Fibroblast of the conjunctiva (primary cell): ENCODE data around the gene TBC1D14.
"Not testable (repeated sequence)": the region's sequence is repeated elsewhere in the genome, so short reads cannot be mapped to it uniquely, and the experiment has no call there.

Experiments used
- DNase-seq: peaks from one replicate; pipeline ENCODE4 v3.0.0-alpha.2; 2010; ENCODE audit warnings: low read depth

The TBC1D14 gene

GRCh38 chr4:6972911-6973310, 63.3 kb downstream of the TBC1D14 start:
- no peak for DNase-seq

- peak; percentile 73 for DNase-seq
Observed at GRCh38 chr4:6974138-6974848, 64.7 kb downstream of the TBC1D14 start.

- DNase-seq, result not testable (repeated sequence)
Observed at GRCh38 chr4:6977846-6978245, 68.2 kb downstream of the TBC1D14 start.

DNA sequence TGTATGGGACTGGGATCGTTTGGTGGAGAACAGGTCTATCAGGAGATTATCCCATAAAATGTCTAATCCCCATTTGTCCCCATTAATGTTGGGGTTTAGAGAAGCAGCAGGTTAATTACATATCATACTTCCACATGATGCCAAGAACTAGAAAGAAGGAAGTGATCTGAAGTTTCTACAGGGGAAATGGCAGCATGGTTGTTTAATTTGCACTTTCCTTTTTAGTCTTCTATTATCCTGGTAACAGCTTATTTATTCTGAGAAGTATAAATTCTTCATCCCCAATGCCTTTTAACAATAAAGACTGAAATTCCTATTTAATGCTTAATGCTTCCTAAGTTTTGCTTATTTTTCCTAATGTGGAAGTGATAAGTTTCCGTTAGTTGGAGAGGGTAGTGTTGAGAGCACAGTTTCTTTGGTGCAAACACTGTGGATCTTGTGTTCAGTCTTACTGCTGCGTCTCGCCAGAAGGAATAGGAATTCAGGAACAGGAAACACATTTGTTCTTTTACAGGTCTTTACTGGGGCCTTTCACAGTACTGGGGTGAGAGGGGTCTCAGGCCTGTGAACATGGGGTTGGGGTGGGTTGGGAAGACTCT, 74.0 kb downstream of the TBC1D14 start:
- no peak for DNase-seq

DNA sequence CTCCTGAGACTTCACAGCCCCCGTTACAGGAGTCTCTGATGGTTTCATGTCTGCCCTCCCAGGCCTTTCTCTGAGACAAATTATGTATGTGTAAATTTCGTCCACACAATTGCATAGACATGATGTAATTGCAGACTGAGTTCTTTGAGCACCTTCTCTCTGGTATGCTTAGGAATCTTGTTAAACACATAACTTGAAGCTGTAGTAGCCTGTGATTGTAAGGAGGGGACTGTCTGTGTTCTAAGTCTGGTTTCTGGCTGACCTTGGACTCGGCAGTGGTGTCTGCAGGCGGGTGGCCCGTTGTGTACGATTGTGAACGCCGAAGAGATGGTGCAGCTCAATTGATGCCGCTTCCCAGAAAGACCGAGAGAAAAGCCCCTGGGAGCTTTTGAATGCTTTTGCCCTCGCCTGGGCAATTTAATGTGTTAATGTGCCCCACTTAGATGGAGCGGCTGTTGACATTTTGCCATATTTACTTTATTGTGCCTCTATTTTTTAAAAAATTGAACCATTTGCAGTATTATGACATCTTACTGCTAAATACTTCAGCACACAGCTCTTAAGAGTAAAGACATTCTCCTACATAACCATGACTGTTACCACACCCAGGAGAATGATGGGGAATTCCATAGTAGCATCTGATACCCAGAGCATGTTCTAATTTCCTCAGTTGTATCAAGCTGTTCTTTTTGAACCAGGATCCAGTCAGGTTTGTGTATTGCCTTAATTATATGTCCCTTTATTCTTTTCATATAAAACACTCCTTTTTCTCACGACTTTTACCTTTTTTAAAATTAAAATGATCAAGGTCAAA, 75.2 kb downstream of the TBC1D14 start:
- DNase-seq, result no peak

DNA sequence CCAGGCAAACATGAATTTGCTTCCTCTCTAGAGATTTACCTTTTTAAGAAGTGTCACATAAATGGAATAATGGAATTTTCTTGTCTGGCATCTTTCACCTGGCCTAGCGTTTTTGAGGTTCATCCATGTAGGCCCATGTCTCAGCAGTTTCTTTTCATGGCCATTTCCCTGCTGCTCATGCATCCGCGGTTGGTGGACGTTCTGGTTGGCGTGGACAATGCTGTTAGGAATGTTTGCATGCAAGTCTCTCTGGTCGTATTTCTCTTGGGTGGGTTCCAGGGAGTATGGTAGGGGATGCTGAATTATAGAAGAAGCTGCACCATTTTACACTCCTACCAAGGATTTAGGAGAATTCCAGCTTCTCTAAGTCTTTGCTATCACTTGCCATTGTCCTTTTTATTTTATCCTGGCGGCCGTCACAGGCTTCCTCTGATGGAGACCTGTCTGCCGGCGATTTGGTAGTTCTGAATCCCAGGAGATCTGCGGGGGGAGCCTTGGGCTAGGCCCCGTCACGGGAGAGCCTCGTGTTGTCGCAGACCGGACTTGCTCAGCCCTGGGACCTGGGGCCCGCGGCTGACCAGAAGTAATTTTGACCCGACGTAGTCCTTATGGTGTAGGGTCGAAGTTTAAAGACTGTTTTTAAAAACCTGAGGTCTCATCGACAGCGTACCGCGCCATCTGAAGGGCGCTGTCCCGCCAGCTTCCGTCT, 76.6 kb downstream of the TBC1D14 start:
- DNase-seq, result peak; percentile 42

GRCh38 chr4:6986781-6987587, 77.4 kb downstream of the TBC1D14 start:
- DNase-seq, result peak; percentile 83

DNA sequence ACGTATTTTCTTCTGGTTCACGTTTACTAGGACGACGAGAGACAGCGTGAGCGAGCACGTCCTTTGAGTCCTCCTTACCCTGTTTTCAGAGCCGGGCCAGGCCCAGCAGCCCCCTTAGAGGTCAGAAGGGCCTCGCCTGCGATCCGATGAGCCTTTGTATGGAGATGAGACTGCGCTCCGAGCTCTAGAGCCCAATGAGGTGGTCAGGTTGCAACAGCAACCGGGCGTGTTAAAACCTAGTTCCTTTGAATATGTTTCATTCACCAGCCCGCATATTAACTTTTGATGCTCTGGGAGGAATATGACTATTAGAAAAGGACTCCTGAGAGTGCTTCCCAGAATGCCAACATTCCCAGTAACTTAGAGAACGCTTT, 77.9 kb downstream of the TBC1D14 start:
- no peak for DNase-seq

- no peak for DNase-seq
Observed at GRCh38 chr4:6988016-6988715, 78.5 kb downstream of the TBC1D14 start.

GRCh38 chr4:6989331-6989923, 79.8 kb downstream of the TBC1D14 start:
- DNase-seq, result no peak

GRCh38 chr4:6990661-6991060, 81.0 kb downstream of the TBC1D14 start:
- DNase-seq, result no peak

DNA sequence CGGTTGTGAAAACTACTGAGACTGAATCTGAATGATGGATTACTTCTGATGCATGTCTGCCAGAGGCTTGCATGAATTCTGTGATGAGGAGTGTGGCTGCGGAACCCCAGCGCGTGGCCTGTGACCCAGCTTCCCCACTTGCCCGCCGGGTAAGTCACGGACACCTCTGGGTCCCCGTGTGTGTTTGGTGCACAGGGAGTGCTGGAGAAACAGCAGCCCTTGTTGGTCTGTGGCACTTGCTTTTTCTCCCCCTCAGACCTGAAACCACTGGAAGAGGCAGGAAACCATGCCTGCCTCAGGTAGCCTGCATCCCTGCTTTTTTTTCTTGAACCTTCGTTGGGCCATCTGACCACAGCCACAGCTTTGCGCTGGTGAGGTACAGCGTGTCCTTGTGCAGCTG, 81.6 kb downstream of the TBC1D14 start:
- no peak for DNase-seq

DNA sequence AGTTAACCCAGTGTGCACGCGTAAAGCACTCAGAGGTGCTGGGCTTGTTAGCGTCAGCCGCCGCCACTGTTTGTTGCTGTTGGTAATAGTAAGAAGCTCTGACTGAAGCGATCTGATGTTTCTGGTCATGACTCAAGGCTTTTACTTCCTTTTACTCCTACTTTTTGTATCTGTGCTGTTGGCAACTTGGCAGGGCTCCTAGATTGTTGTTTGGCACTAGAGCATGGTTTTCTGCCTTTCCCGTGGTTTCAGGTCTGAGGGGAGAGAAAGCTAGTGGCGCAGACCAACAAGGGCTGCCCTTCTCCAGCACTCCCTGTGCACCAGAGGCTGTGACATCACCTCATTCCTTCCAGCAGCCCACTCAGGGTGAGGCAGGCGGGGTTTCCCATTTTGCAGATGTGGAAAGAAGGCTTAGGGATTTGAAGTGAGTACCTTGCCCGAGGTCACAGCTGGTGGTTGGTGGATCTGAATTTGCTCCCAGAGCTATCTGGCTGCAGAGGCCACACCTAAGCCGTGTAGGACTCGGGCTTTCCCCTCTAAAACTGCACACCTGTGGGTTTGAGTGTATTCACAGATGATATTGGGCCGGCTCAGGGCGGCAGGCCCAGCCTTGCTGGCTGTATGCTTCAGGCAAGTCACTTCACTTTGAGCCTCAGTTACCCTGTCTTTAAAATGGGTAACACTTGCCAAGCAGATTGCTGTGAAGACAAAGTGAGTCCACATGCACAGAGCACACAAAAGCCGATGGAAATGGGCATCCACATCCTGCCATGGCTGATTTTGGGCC, 82.3 kb downstream of the TBC1D14 start:
- peak; percentile 72 for DNase-seq

DNA sequence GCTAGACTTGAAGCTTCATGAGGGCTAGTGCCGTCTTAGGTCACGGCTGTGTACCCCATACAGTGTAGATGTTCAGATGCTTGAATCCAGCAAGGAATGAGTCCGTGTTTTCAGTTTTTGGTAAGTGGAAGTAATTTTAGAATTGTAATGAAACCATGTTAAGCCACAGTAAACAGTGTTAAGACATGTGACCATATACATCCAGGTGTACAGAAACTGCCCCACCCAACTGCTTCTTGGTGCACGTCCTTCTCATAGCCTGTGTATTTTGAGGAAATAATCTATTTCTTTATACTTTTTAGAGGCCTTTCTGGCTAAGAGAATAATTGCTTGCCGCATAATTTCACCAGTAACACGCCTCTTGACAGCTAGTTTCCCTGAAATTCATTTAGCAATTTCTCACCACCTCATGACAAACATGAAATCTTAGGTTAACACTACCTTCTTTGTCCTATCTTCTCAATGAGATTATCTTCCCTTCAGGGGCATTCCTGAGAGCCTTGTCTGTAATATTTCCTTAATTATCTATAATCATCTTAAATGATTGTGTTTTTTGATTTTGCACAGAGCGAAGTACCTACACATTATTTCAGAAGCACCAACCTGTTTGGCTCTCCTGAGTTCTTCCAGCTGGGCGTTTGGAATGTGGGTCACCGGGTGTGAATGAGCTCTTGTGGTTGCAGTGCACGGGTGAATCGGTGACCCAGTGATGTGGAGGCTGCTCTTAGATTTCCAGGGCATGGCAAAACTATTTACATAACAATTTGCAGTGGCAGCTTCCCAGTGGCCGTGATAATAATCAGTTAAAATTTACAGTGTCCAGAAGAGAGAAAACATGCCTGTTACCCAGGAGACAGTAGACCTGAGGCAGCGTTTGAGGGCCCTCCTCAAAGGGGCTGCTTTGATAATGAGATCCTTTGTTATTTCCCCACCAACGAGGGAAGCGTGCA, 83.4 kb downstream of the TBC1D14 start:
- DNase-seq, result no peak

DNA sequence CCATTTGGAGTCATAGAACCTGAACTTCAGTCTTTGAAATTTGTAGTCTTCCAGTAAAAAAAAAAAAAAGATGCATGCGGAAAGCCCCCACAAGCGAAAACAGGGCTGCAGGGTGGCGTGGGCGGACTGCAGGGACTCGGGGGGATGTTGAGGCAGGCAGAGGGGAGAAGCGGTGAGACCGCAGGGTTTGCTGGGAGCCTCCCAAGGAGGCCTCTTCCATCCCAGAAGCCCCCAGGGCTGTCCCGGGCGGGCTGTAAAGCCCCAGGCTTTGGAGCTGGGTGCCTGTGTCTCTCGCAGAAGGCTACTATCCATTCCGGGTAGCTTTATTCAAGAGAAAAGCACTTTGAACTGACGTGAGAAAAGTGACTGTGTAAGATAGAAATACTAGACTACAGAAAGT, 86.9 kb downstream of the TBC1D14 start:
- no peak for DNase-seq

DNA sequence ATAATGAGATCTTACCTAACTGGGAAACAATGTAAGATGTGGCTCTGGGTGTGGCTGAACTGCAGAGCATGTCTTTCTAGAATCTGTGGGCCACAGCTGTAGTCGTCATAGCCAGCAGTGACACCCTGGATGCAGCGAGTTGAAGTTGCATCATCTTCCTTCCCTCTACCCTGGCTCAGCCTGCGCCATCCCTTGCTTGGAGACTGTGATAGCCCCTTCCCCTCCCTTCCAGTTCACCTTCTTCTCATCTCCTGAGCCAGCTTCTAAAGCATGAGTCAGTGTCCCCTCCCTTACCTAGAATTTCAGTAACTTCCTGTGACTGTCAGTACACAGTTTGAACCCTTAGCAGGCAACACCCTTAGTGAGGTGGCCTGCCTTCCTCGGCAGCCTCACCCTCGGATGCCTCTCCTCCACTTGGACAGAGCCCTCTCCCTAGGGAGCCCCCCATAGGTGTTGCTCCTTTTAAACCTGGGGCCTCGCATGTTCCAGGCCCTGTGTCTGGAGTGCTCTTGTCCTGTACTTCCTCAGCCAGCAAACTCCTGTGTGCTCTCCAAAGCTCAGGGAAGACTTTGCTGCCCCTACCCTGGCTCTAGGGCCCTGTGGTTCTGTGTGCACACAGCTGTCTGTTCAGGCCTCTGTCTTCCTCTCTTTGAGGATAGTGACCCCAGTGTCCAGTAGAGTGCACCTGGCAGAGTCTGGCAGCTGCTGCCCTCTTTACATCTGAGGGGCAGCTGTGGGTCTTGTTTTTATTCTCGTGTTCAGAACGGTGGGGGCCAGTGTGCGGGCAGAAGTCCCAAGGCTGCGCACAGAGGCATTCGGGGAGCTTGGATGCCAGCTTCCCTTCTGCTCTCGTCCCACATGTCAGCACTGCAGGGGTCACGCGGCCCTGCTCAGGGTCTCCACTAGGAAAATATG, 89.8 kb downstream of the TBC1D14 start:
- no peak for DNase-seq

- DNase-seq, result no peak
Observed at GRCh38 chr4:7000421-7001176, 91.0 kb downstream of the TBC1D14 start.
